AG09309 (cell line): Measurements from ENCODE around the gene PRKN.
"Not testable (repeated sequence)": the region's sequence is repeated elsewhere in the genome, so short reads cannot be mapped to it uniquely, and the experiment has no call there.

ENCODE experiments used
- DNase-seq: peaks from one replicate; pipeline ENCODE4 v3.0.0-alpha.2; 2010; ENCODE audit warnings: low read depth
- H3K4me3 ChIP-seq: 2 replicates; pipeline ENCODE4 v1.5.1; 2011; ENCODE audit warnings: mild to moderate bottlenecking, low read depth, low read length, moderate library complexity; ENCODE audit not compliant: control insufficient read depth
- CTCF ChIP-seq: IDR thresholded peaks from 2 replicates; pipeline ENCODE4 v1.5.1; 2011; ENCODE audit warnings: mild to moderate bottlenecking, low read depth, low read length, inconsistent platforms; ENCODE audit not compliant: insufficient read depth, control insufficient read depth; ENCODE audit errors: missing control alignments

Gene PRKN

GRCh38 chr6:161889324-161889723, 838.2 kb downstream of the PRKN start:
- no peak for DNase-seq
- TF ChIP-seq CTCF, result no peak
- no peak overlapping the region for H3K4me3 ChIP-seq

GRCh38 chr6:161886545-161886944, 841.0 kb downstream of the PRKN start:
- not testable (repeated sequence) for DNase-seq, H3K4me3 ChIP-seq

- no peak for DNase-seq
- TF ChIP-seq CTCF, result no peak
These were observed 842.8 kb downstream of the PRKN start for GRCh38 chr6:161884782-161885181.

GRCh38 chr6:161882196-161882765, 845.3 kb downstream of the PRKN start:
- TF ChIP-seq CTCF, result no peak
- DNase-seq, result no peak
- H3K4me3 ChIP-seq, result no peak overlapping the region

More at GRCh38 chr6:161884782-161885181, 842.8 kb downstream of the PRKN start:
- no peak overlapping the region for H3K4me3 ChIP-seq

GRCh38 chr6:161880056-161880455, 847.5 kb downstream of the PRKN start:
- DNase-seq, result no peak
- no peak overlapping the region for H3K4me3 ChIP-seq
- no peak for TF ChIP-seq CTCF

- H3K4me3 ChIP-seq, result no peak overlapping the region
- no peak for DNase-seq
- TF ChIP-seq CTCF, result no peak
These were observed 851.3 kb downstream of the PRKN start for GRCh38 chr6:161876231-161876630.

GRCh38 chr6:161870236-161870901, 857.2 kb downstream of the PRKN start:
- TF ChIP-seq CTCF, result no peak
- DNase-seq, result no peak
- H3K4me3 ChIP-seq, result no peak overlapping the region
